A673 (cell line): ENCODE data around the gene FAM241B. TPM values are rescaled to one million over a fixed set of nuclear protein-coding genes. Genes with fewer than 3 reads are reported as not detected.

Experiments used
- BruUV-seq: library from RNA; stranded (reverse); fragments of 400-500 nt; replicated peaks from 2 replicates; lab custom pipeline; 2021; lab: Mats Ljungman, UMichigan
- CTCF ChIA-PET: fragments of 300-600 bp; sonication (Branson Sonifier 250); formaldehyde crosslinking; loops from one replicate; lab custom pipeline; 2022; ENCODE audit warnings: antibody characterized with exemption; lab: Charles Lee
- POLR2A ChIA-PET: fragments of 300-600 bp; sonication (Branson Sonifier 250); formaldehyde crosslinking; loops from one replicate; lab custom pipeline; 2022; ENCODE audit warnings: antibody characterized with exemption; ENCODE audit not compliant: low non-redundant PET; lab: Charles Lee
- DNase-seq: peaks from one replicate; pipeline ENCODE4 v3.0.0-alpha.2; 2015; ENCODE audit warnings: low spot score
- H3K27ac ChIP-seq: fragments of 200-600 bp; sonication (generic); 2 replicates; pipeline ENCODE4 v1.5.1; 2016; ENCODE audit warnings: mixed run types, low read depth, mild to moderate bottlenecking, mixed read lengths, antibody characterized with exemption, low read length; ENCODE audit not compliant: poor library complexity, severe bottlenecking
- H3K27me3 ChIP-seq: fragments of 200-600 bp; sonication (generic); replicated peaks from 2 replicates; pipeline ENCODE4 v1.6.1; 2017; ENCODE audit warnings: mixed run types, low read depth, mild to moderate bottlenecking, mixed read lengths, antibody characterized with exemption, low read length; ENCODE audit not compliant: insufficient read depth, poor library complexity
- H3K36me3 ChIP-seq: fragments of 200-600 bp; sonication (generic); 2 replicates; pipeline ENCODE4 v1.6.1; 2016; ENCODE audit warnings: mixed run types, mild to moderate bottlenecking, mixed read lengths, antibody characterized with exemption, low read length; ENCODE audit not compliant: insufficient read depth, poor library complexity, severe bottlenecking
- H3K4me1 ChIP-seq: fragments of 200-600 bp; sonication (generic); 2 replicates; pipeline ENCODE4 v1.6.1; 2017; ENCODE audit warnings: mixed run types, mild to moderate bottlenecking, mixed read lengths, antibody characterized with exemption, low read length; ENCODE audit not compliant: insufficient read depth, poor library complexity, severe bottlenecking
- H3K4me3 ChIP-seq: fragments of 200-600 bp; sonication (generic); 2 replicates; pipeline ENCODE4 v1.5.1; 2016; ENCODE audit warnings: low read depth, mixed run types, mild to moderate bottlenecking, mixed read lengths, low read length; ENCODE audit not compliant: poor library complexity, severe bottlenecking
- H3K9me3 ChIP-seq: fragments of 200-600 bp; sonication (generic); 2 replicates; pipeline ENCODE4 v1.6.1; 2016; ENCODE audit warnings: mixed run types, low read depth, mild to moderate bottlenecking, mixed read lengths, antibody characterized with exemption, low read length; ENCODE audit not compliant: poor library complexity, severe bottlenecking
- EZH2 ChIP-seq: fragments of 200-600 bp; sonication (generic); IDR thresholded peaks from 2 replicates; pipeline ENCODE4 v1.6.1; 2017; ENCODE audit warnings: borderline replicate concordance, low read depth, mild to moderate bottlenecking, mixed read lengths, antibody characterized with exemption, low read length; ENCODE audit not compliant: poor library complexity, severe bottlenecking
- intact Hi-C: fragments of 100-400 bp; cut with micrococcal nuclease; formaldehyde crosslinking; loops from one replicate; pipeline ENCODE4 v1.10.0; 2022; ENCODE audit not compliant: unreplicated experiment
- total RNA-seq: library from RNA; stranded (reverse); gene quantifications from 2 replicates; pipeline ENCODE4 v1.2.3, GENCODE V29; 2021
- TF ChIP-seq, protein P1 (sequence below): fragments of 300-800, 200-600 bp; sonication (generic); conservative IDR thresholded peaks from 2 replicates; pipeline ENCODE4 v1.5.1; 2017; ENCODE audit warnings: low read depth, mild to moderate bottlenecking, antibody characterized with exemption, low read length, moderate library complexity, mixed read lengths

FAM241B gene
- total RNA-seq, 1 experiment from 2014 or later = 4.2 TPM

DNA sequence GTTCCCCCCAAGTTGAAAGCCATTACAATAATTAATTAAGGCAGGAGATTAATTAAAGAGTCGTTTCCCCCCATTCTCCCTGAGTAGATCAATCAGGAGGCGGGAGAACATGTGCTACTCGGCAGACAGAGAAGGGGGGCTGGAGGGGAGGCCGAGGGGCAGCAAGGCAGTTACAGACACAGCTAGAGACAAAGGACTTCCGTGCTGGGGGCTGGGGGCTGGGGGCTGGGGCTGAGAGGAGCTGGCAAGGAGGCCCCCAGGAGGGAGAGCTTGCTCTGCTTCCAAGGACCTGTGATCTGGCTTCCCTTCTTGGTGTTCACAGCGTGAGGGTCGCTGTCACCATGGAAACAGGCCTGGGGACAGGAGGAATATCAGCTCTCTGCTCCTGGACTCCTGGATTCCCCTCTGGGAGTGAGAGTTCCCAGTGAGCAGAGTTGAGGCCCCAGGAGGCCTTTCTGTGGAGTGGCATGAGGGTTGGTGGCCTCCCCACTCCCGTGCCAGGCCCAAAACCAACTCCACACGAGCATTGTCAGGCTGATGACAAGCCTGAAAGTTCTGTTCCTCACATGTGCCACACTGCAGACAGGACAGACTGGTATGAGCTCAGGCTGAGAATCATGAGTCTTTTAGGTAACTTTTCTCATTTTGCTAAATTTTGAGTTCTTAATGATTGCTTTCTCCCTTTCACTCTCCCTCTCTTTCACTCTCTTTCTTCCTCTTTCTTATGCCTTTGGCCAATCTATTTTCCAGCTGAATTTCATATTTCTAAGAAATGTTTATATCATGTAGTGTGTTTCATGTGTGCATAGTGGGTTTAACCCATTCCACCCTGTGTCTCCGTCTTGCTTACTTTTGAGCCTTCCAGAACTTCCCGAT is 16.4 kb downstream of the FAM241B start:
- BruUV-seq = no TSS peak
- no peak overlapping the region for H3K27ac ChIP-seq
- no peaks in the 10 kb centered on the region for H3K27me3 ChIP-seq
- no peaks in the 10 kb centered on the region for H3K4me1 ChIP-seq
- no peaks in the 10 kb centered on the region for H3K36me3 ChIP-seq
- H3K9me3 ChIP-seq = no peaks in the 10 kb centered on the region
- ChIA-PET CTCF (interaction anchor here (0.6 to 1.0 kb wide), 3 partner anchors 107 to 268 kb away, joined by 3 to 5 read pairs (median 3); no protein-coding TSS in a partner anchor), POLR2A (no interaction called here)
- intact Hi-C loops = no loop called here
- TF ChIP-seq, protein P1, sequence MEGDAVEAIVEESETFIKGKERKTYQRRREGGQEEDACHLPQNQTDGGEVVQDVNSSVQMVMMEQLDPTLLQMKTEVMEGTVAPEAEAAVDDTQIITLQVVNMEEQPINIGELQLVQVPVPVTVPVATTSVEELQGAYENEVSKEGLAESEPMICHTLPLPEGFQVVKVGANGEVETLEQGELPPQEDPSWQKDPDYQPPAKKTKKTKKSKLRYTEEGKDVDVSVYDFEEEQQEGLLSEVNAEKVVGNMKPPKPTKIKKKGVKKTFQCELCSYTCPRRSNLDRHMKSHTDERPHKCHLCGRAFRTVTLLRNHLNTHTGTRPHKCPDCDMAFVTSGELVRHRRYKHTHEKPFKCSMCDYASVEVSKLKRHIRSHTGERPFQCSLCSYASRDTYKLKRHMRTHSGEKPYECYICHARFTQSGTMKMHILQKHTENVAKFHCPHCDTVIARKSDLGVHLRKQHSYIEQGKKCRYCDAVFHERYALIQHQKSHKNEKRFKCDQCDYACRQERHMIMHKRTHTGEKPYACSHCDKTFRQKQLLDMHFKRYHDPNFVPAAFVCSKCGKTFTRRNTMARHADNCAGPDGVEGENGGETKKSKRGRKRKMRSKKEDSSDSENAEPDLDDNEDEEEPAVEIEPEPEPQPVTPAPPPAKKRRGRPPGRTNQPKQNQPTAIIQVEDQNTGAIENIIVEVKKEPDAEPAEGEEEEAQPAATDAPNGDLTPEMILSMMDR = no peak
- no peak for TF ChIP-seq EZH2
- no peak overlapping the region for H3K4me3 ChIP-seq
- no peak for DNase-seq

DNA sequence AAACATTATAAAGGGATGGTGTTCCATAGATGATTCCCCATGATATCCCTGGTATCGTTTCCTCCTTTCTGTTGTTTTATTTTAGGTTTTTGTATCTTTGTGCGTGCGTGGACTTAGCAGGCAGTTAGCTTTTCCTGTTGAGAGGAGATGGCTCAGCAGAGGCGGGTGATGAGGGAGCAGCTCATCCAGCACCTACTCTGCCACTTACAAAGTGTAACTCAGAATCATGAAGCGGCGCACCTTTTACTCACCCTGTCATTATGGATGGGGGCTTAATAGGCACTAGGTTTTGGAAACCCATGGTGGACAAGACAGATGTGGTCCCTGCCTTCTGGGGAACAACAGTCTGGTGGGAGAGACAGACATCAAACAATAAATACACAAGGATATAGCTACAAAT is 17.1 kb downstream of the FAM241B start:
- intact Hi-C loops = no loop called here
- BruUV-seq = no TSS peak
- Histone ChIP-seq H3K27ac (no peak overlapping the region), H3K4me3 (no peak overlapping the region), H3K36me3 (no peaks in the 10 kb centered on the region), H3K27me3 (no peaks in the 10 kb centered on the region), H3K9me3 (no peaks in the 10 kb centered on the region), H3K4me1 (no peaks in the 10 kb centered on the region)
- no peak for TF ChIP-seq EZH2
- TF ChIP-seq, protein P1 = no peak
- DNase-seq = no peak
- ChIA-PET CTCF (no interaction called here), POLR2A (no interaction called here)

DNA sequence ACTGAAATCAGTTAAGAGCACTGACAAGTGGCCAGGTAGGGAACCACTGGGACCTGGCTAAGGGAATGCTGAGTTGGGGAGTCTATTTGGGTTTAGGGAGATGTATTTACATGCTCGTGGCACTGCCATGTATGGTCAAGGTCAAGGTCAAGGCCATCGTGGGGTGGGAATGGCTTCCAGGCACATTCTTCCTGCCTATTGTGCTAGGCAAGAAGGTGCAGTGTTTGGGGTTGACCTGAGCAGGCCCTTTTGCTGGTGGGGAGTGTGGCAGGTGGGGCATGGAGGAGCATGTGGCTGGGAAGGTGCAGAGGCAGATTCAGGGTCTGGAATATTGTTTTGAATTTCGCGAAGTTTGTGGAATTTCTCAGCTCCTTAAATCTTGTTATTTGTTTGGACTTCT is 17.8 kb downstream of the FAM241B start:
- ChIA-PET POLR2A (no interaction called here), CTCF (no interaction called here)
- no peaks in the 10 kb centered on the region for H3K9me3 ChIP-seq
- TF ChIP-seq EZH2 = no peak
- TF ChIP-seq, protein P1 = no peak
- no peak overlapping the region for H3K4me3 ChIP-seq
- H3K27me3 ChIP-seq = no peaks in the 10 kb centered on the region
- BruUV-seq = no TSS peak
- intact Hi-C loops = no loop called here
- H3K36me3 ChIP-seq = no peaks in the 10 kb centered on the region
- no peak overlapping the region for H3K27ac ChIP-seq
- no peak for DNase-seq
- H3K4me1 ChIP-seq = no peaks in the 10 kb centered on the region
